ENCODE data around the gene SLC38A11.

Gene SLC38A11

DNA sequence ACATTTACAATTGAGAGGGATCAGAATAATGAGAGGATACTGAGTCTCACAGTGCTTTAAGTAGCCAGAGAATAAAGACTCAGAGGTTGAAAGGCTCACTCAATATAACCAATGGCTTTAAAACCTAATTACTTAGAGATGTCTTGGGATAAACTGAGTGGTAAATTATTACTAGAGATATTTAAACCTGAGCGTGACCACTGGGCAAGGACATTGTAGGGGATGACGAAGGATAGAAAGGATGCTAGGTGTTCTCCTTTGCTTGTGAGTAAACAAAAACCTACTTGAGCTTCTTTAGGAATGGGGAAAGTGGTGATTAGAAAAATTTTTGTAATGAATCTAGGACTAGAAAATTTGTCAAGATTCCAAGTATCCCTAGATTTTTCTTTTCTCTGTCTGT lies 12.0 kb upstream of the SLC38A11 start:
- no peak overlapping the region for H3K9ac ChIP-seq (ENCODE audit: low read length)
- H3K27me3 ChIP-seq (ENCODE audit: control insufficient read depth, insufficient read depth, low read length) = no peaks in the 10 kb centered on the region
- H3K4me3 ChIP-seq (ENCODE audit: low read length) = no peak overlapping the region
- no peak overlapping the region for H3K27ac ChIP-seq (ENCODE audit: low read length)
- peaks cover 3% of the 10 kb centered on the region for H3K4me1 ChIP-seq (ENCODE audit: control insufficient read depth, low read depth, low read length)
- H3K9me3 ChIP-seq (ENCODE audit: control insufficient read depth, low read depth, low read length) = no peaks in the 10 kb centered on the region
- no peaks in the 10 kb centered on the region for H3K36me3 ChIP-seq (ENCODE audit: control insufficient read depth, low read depth, low read length)

- H3K27me3 ChIP-seq (ENCODE audit: control insufficient read depth, insufficient read depth, low read length) = no peaks in the 10 kb centered on the region
- H3K36me3 ChIP-seq (ENCODE audit: control insufficient read depth, low read depth, low read length) = no peaks in the 10 kb centered on the region
- H3K9me3 ChIP-seq (ENCODE audit: control insufficient read depth, low read depth, low read length) = no peaks in the 10 kb centered on the region
- peaks cover 3% of the 10 kb centered on the region for H3K4me1 ChIP-seq (ENCODE audit: control insufficient read depth, low read depth, low read length)
- H3K9ac ChIP-seq (ENCODE audit: low read length) = no peak overlapping the region
- H3K27ac ChIP-seq (ENCODE audit: low read length) = no peak overlapping the region
- no peak overlapping the region for H3K4me3 ChIP-seq (ENCODE audit: low read length)
Measured at GRCh38 chr2:164964700-164965099, 9.4 kb upstream of the SLC38A11 start.

DNA sequence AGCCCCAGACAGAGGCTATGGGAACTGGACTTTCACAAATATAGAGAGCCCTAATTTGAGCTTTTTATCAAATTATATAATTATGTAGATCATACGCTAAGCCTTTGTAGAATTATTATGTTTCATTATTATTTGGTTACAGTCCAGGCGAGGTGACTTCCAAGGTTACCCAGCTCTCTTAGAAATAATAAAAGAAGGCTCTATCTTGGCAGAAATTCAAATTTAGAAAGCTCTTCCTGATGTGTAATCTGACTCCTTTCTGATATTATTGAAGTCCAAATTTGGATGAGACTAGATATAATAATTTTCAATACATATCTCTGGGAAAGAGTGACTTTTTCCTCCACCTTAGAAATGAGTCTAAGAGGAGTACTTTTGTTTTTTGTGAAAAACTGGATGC lies 4.8 kb upstream of the SLC38A11 start:
- Histone ChIP-seq H3K36me3 (ENCODE audit: control insufficient read depth, low read depth, low read length) (no peaks in the 10 kb centered on the region), H3K27ac (ENCODE audit: low read length) (no peak overlapping the region), H3K9ac (ENCODE audit: low read length) (no peak overlapping the region), H3K27me3 (ENCODE audit: control insufficient read depth, insufficient read depth, low read length) (no peaks in the 10 kb centered on the region), H3K4me1 (ENCODE audit: control insufficient read depth, low read depth, low read length) (no peaks in the 10 kb centered on the region), H3K9me3 (ENCODE audit: control insufficient read depth, low read depth, low read length) (no peaks in the 10 kb centered on the region), H3K4me3 (ENCODE audit: low read length) (no peak overlapping the region)

GRCh38 chr2:164954186-164954585 lies 1.1 kb downstream of the SLC38A11 start:
- Histone ChIP-seq H3K36me3 (ENCODE audit: control insufficient read depth, low read depth, low read length) (no peaks in the 10 kb centered on the region), H3K9ac (ENCODE audit: low read length) (no peak overlapping the region), H3K27me3 (ENCODE audit: control insufficient read depth, insufficient read depth, low read length) (no peaks in the 10 kb centered on the region), H3K4me3 (ENCODE audit: low read length) (no peak overlapping the region), H3K9me3 (ENCODE audit: control insufficient read depth, low read depth, low read length) (no peaks in the 10 kb centered on the region), H3K4me1 (ENCODE audit: control insufficient read depth, low read depth, low read length) (no peaks in the 10 kb centered on the region), H3K27ac (ENCODE audit: low read length) (no peak overlapping the region)

DNA sequence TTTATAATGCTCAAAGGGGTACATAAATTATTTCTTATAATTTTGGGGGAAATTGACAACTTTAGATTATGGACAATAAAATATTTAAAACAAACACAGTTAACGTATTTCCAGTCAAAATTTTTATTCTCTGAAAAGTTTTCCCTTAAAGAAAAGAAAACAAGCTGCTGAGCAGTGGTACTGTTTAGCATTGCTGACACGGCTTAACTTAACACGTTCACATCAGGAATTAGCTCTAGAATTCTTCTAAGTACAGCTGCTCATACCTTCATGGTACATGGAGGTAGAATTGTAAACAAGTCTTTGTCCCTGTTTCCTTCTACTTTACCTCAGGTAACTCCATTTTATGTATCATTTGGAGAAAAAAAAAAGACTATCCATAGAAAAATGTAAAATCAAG lies 2.0 kb downstream of the SLC38A11 start:
- H3K27me3 ChIP-seq (ENCODE audit: control insufficient read depth, insufficient read depth, low read length) = no peaks in the 10 kb centered on the region
- H3K9me3 ChIP-seq (ENCODE audit: control insufficient read depth, low read depth, low read length) = no peaks in the 10 kb centered on the region
- no peaks in the 10 kb centered on the region for H3K4me1 ChIP-seq (ENCODE audit: control insufficient read depth, low read depth, low read length)
- H3K27ac ChIP-seq (ENCODE audit: low read length) = no peak overlapping the region
- no peaks in the 10 kb centered on the region for H3K36me3 ChIP-seq (ENCODE audit: control insufficient read depth, low read depth, low read length)
- H3K4me3 ChIP-seq (ENCODE audit: low read length) = no peak overlapping the region
- no peak overlapping the region for H3K9ac ChIP-seq (ENCODE audit: low read length)

DNA sequence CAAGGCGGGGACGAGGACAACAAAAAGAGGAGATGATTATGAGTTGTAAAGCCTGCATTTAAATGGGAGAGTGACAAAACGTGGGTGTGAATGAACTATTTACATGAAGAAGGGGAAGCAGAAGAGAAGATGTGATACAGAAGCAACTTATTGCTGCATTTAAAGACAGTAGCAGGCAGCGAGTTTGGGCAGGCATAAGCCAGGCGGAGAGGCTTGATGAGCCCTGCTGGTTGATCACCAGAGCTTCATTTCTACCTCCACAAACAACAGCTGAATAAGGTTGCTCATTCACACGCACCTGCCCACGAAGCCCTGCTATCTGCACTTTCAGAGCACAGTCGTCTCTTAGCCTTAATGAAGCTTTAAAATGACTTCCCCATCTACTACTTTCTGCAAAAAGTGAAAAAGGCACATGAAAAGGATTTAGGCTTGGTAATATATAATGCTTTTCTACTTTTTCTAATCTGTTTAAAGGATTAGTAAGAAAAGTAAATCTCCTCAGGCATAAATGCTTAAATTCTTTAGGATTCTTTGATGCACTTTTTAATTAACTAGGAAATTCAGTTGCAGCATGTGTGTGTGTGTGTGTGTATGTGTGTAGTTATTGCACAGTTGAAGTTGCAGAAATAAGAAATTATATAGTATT lies 3.1 kb downstream of the SLC38A11 start:
- Histone ChIP-seq H3K4me3 (ENCODE audit: low read length) (no peak overlapping the region), H3K4me1 (ENCODE audit: control insufficient read depth, low read depth, low read length) (no peaks in the 10 kb centered on the region), H3K9ac (ENCODE audit: low read length) (no peak overlapping the region), H3K9me3 (ENCODE audit: control insufficient read depth, low read depth, low read length) (no peaks in the 10 kb centered on the region), H3K36me3 (ENCODE audit: control insufficient read depth, low read depth, low read length) (no peaks in the 10 kb centered on the region), H3K27ac (ENCODE audit: low read length) (no peak overlapping the region), H3K27me3 (ENCODE audit: control insufficient read depth, insufficient read depth, low read length) (no peaks in the 10 kb centered on the region)

- Histone ChIP-seq H3K4me1 (ENCODE audit: control insufficient read depth, low read depth, low read length) (no peaks in the 10 kb centered on the region), H3K27ac (ENCODE audit: low read length) (no peak overlapping the region), H3K4me3 (ENCODE audit: low read length) (no peak overlapping the region), H3K27me3 (ENCODE audit: control insufficient read depth, insufficient read depth, low read length) (no peaks in the 10 kb centered on the region), H3K9me3 (ENCODE audit: control insufficient read depth, low read depth, low read length) (no peaks in the 10 kb centered on the region), H3K9ac (ENCODE audit: low read length) (no peak overlapping the region), H3K36me3 (ENCODE audit: control insufficient read depth, low read depth, low read length) (no peaks in the 10 kb centered on the region)
Measured at GRCh38 chr2:164948540-164948939, 6.8 kb downstream of the SLC38A11 start.

DNA sequence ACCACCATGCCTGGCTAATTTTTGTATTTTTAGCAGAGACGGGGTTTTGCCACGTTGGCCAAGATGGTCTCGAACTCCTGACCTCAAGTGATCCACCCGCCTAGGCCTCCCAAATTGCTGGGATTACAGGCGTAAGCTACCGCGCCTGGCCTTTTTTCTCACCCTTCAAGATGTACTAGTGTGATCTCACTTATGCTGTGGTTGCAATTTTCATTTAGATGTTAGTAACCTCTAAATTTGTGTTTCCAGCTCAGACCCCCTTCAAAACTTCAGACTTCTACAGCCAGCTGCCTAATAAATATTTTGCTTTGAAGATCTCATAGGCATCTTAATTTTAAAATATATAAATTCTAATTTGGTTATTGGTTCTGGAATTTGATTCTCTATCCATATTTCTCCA lies 8.0 kb downstream of the SLC38A11 start:
- no peak overlapping the region for H3K4me3 ChIP-seq (ENCODE audit: low read length)
- H3K27me3 ChIP-seq (ENCODE audit: control insufficient read depth, insufficient read depth, low read length) = no peaks in the 10 kb centered on the region
- H3K9ac ChIP-seq (ENCODE audit: low read length) = no peak overlapping the region
- no peaks in the 10 kb centered on the region for H3K9me3 ChIP-seq (ENCODE audit: control insufficient read depth, low read depth, low read length)
- H3K36me3 ChIP-seq (ENCODE audit: control insufficient read depth, low read depth, low read length) = no peaks in the 10 kb centered on the region
- no peak overlapping the region for H3K27ac ChIP-seq (ENCODE audit: low read length)
- H3K4me1 ChIP-seq (ENCODE audit: control insufficient read depth, low read depth, low read length) = no peaks in the 10 kb centered on the region

GRCh38 chr2:164943289-164943688 lies 12.0 kb downstream of the SLC38A11 start:
- Histone ChIP-seq H3K27ac (ENCODE audit: low read length) (no peak overlapping the region), H3K4me1 (ENCODE audit: control insufficient read depth, low read depth, low read length) (no peaks in the 10 kb centered on the region), H3K4me3 (ENCODE audit: low read length) (no peak overlapping the region), H3K36me3 (ENCODE audit: control insufficient read depth, low read depth, low read length) (no peaks in the 10 kb centered on the region), H3K9ac (ENCODE audit: low read length) (no peak overlapping the region), H3K27me3 (ENCODE audit: control insufficient read depth, insufficient read depth, low read length) (no peaks in the 10 kb centered on the region), H3K9me3 (ENCODE audit: control insufficient read depth, low read depth, low read length) (no peaks in the 10 kb centered on the region)

DNA sequence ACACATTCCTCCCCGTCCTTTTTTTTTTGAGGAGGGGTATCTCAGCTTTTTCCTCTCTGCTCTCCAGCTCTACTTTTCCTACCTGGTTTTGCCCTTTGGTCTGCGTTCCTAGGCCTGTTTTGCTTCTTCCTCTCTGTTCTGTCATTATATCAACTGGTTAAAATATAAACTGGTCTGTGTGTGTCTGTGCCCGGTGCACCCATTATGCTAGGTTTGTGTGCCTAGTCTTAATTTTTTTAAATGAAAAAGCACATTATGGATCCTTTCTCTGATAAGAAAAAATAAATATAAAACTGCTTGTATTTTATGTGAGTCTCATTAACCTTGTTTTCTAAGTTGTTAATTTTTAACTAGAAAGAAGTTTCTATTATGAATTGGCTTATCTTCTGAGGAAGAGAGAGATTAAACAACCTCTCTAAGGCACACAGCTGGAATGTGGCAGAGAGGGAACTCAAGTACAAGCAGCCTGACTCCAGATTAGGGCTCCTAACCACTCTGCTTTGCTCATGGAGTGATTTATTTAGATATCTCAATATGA lies 17.4 kb downstream of the SLC38A11 start:
- no peak overlapping the region for H3K27ac ChIP-seq (ENCODE audit: low read length)
- no peak overlapping the region for H3K9ac ChIP-seq (ENCODE audit: low read length)
- H3K9me3 ChIP-seq (ENCODE audit: control insufficient read depth, low read depth, low read length) = no peaks in the 10 kb centered on the region
- H3K4me3 ChIP-seq (ENCODE audit: low read length) = no peak overlapping the region
- no peaks in the 10 kb centered on the region for H3K4me1 ChIP-seq (ENCODE audit: control insufficient read depth, low read depth, low read length)
- H3K36me3 ChIP-seq (ENCODE audit: control insufficient read depth, low read depth, low read length) = no peaks in the 10 kb centered on the region
- no peaks in the 10 kb centered on the region for H3K27me3 ChIP-seq (ENCODE audit: control insufficient read depth, insufficient read depth, low read length)

DNA sequence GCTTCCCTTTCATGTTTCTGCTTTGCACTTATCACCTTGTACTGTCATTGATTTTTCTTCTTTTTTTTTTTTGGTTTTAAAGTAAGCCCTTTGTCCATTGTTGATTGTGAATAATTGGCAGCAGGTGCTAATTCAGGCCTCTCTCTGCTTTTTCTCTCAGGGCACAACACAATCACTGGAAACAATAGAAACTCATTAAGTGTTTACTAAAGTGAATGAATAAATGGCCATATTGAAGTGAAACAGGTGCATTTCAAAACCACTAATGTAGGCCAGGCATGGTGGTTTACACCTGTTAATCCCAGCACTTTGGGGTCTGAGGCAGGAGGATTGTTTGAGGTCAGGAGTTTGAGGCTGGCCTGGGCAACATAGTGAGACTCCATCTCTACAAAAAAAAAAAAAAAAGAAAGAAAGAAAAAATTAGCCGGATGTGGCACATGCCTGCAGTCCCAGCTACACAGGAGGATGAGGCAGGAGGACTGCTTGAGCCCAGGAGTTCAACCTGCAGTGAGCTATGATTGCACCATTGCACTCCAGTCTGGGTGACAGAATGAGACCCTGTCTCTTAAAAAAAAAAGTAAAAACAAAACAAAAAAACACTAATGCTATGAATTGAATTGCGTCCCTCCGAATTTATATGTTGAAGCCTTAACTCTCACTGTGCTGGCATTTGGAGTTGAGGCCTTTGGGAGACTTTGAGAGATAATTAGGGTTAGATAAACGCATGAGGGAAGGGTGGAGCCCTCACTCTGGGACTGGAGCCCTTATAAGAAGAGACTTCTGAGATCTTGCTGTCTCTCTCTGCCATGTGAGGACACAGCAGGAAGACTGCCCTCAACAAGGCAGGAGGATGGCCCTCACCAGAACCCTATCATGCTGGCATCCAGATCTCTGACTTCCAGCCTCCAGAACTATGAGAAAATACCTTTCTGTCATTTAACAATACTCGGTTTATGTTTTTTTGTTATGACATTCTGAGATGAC lies 19.9 kb downstream of the SLC38A11 start:
- H3K9me3 ChIP-seq (ENCODE audit: control insufficient read depth, low read depth, low read length) = peaks cover 1% of the 10 kb centered on the region
- H3K4me3 ChIP-seq (ENCODE audit: low read length) = no peak overlapping the region
- H3K27ac ChIP-seq (ENCODE audit: low read length) = no peak overlapping the region
- H3K4me1 ChIP-seq (ENCODE audit: control insufficient read depth, low read depth, low read length) = no peaks in the 10 kb centered on the region
- no peaks in the 10 kb centered on the region for H3K36me3 ChIP-seq (ENCODE audit: control insufficient read depth, low read depth, low read length)
- H3K27me3 ChIP-seq (ENCODE audit: control insufficient read depth, insufficient read depth, low read length) = no peaks in the 10 kb centered on the region
- H3K9ac ChIP-seq (ENCODE audit: low read length) = no peak overlapping the region

Measured in iPS-18a (cell line).